BLaER1 (cell line): ENCODE measurements around the gene ALDH1B1.
A peak's percentile ranks its signal among the peaks of the same experiment; 100 is the strongest.

ENCODE experiments used
- H3K27ac ChIP-seq: shearing (Covaris generic); formaldehyde crosslinking; 2 replicates; pipeline ENCODE4 v1.8.1; 2022
- H3K27me3 ChIP-seq: shearing (Covaris generic); formaldehyde crosslinking; 2 replicates; pipeline ENCODE4 v1.8.1; 2022
- H3K36me3 ChIP-seq: shearing (Covaris generic); formaldehyde crosslinking; 2 replicates; pipeline ENCODE4 v1.8.1; 2022
- H3K4me1 ChIP-seq: shearing (Covaris generic); formaldehyde crosslinking; 2 replicates; pipeline ENCODE4 v1.8.1; 2022
- H3K4me2 ChIP-seq: shearing (Covaris generic); formaldehyde crosslinking; 2 replicates; pipeline ENCODE4 v1.8.1; 2022
- H3K4me3 ChIP-seq: shearing (Covaris generic); formaldehyde crosslinking; 2 replicates; pipeline ENCODE4 v1.8.1; 2022
- H3K9ac ChIP-seq: shearing (Covaris generic); formaldehyde crosslinking; 2 replicates; pipeline ENCODE4 v1.8.1; 2022
- H3K9me3 ChIP-seq: shearing (Covaris generic); formaldehyde crosslinking; 2 replicates; pipeline ENCODE4 v1.8.1; 2022
- H4K20me1 ChIP-seq: shearing (Covaris generic); formaldehyde crosslinking; 2 replicates; pipeline ENCODE4 v1.8.1; 2022
- Cebpa-rat ChIP-seq: shearing (Covaris generic); IDR thresholded peaks from 2 replicates; pipeline ENCODE4 v1.8.1; 2022

Gene ALDH1B1

DNA sequence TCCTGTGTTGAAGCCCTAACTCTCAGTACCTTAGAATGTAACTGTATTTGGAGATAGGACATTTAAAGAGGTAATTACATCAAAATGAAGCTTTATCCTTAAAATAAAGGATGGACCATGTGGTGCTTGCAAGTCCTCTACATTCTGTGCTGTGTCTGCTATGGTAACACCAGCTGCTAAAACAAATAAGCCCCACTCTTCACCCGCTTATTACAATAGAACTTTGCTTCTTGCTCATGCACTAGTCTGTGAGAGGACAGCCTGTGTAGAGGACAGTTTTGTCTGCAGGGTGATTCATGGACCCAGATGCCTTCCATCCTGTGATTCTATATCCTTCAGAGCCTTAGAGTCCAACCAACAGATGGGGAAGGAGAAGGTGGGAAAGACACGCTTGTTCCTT, 44.2 kb downstream of the ALDH1B1 start:
- no peaks in the 10 kb centered on the region for H3K9me3 ChIP-seq
- no peak overlapping the region for H3K27ac ChIP-seq
- H3K27me3 ChIP-seq: no peaks in the 10 kb centered on the region
- H3K4me3 ChIP-seq: no peak overlapping the region
- H3K36me3 ChIP-seq: no peaks in the 10 kb centered on the region
- no peaks in the 10 kb centered on the region for H4K20me1 ChIP-seq
- no peak for TF ChIP-seq Cebpa-rat
- H3K9ac ChIP-seq: no peak overlapping the region
- no peak overlapping the region for H3K4me2 ChIP-seq
- H3K4me1 ChIP-seq: peaks cover 31% of the 10 kb centered on the region

DNA sequence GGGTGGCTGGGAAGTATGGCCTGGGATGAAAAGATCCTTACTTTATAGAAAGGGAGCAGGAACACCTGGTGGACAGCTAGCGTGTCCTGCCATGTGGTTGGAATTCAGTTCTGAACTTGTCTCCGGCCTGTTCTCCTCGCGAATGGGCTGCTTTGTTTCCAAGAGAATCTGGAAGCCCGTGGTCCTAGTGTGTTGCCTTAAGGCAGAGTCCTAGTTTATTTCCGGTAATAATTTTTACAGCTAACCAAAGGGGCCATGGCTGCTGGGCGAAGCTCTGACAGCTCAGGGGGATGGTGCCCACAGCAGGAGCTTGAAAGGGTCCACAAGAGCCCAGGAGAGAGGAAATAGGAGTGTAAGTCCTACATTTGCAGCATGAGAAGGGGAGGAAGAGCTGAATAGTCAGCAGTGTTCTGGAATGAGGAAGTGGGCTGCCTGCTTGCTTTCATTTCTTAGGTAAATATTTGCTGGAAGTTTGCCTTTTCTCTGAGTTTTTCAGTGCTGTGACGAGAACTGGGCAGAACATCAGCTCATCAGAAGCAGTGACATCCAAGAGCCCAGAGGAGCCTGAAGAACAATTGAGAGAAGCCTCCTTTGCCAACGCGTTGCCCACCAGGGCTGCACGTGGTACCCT, 44.8 kb downstream of the ALDH1B1 start:
- Histone ChIP-seq H3K4me3 (no peak overlapping the region), H3K4me1 (peaks cover 25% of the 10 kb centered on the region), H3K9ac (no peak overlapping the region), H3K36me3 (no peaks in the 10 kb centered on the region), H3K4me2 (peak overlapping the region; percentile 8; the same call in 1 of the 2 replicates), H3K27ac (no peak overlapping the region), H3K9me3 (no peaks in the 10 kb centered on the region), H4K20me1 (no peaks in the 10 kb centered on the region), H3K27me3 (no peaks in the 10 kb centered on the region)
- TF ChIP-seq Cebpa-rat: no peak

DNA sequence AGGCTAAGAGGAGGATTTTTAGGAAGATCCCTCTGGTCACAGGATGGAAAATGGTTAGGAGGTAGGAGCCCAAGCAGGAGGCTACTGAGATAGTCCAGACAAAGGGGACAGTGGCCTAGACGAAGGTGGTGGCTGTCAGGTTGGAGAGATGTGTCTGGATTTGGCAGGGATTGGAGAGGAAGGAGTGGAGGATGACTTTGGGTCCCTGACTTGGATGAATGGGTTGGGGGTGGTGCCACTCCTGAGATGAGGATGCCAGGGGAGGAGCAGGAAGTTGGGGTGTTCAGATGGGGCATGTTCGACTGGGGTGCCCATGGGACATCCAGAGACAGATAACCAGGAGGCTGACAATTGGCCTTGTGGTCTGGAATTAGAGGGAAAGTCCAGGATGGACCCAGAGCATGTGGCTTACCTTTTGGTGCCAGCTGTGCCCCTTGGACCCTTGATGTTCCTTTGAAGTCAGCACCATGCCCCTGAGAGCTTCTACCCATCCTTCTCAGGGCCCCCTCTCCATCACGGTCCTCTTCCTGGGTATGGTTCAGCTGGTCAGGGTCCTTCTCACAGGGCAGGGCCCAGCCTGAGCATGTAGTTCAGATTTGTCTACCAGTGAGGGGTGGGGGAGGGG, 46.9 kb downstream of the ALDH1B1 start:
- Histone ChIP-seq H4K20me1 (no peaks in the 10 kb centered on the region), H3K4me3 (no peak overlapping the region), H3K9ac (no peak overlapping the region), H3K36me3 (no peaks in the 10 kb centered on the region), H3K4me2 (no peak overlapping the region), H3K9me3 (no peaks in the 10 kb centered on the region), H3K27me3 (no peaks in the 10 kb centered on the region), H3K4me1 (peaks cover 16% of the 10 kb centered on the region), H3K27ac (no peak overlapping the region)
- no peak for TF ChIP-seq Cebpa-rat

DNA sequence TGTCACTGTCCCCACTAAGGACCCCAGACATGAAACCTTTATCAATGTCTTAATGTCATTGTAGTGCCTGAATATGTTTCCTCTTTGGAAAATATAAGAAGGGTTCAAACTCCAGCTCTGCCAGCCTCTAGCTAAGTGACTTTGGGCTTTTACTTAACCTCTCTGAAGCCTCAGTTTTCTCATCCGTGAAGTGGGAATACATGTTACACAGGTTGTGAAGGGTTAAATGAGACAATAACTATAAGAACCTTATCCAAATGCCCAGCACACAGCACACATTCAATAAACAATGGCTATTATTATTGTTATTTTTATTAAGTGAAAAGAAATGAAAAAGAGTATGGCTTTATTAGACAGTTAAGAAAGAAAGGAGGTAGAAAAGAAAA, 47.4 kb downstream of the ALDH1B1 start:
- H3K4me1 ChIP-seq: peaks cover 11% of the 10 kb centered on the region

DNA sequence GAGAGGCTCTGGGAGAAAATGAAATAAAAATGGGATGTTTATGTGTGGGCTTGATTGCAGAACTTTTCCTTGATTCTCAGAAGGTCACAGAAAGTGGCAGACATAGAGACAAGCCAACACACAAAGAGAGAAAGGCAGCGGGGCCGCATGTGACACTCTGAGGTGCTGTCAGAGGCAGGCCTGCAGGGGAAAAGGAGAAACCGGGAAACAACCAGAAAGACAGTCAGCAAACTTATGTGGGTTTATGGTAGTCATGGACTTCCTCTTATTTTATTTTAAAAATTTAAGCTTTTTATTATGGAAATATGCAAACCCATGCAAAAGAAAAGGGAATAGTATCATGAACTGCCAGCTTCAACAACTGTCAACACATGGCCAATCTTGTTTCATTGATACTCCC, 48.0 kb downstream of the ALDH1B1 start:
- TF ChIP-seq Cebpa-rat: no peak
- no peaks in the 10 kb centered on the region for H3K9me3 ChIP-seq
- no peak overlapping the region for H3K4me2 ChIP-seq
- H3K9ac ChIP-seq: no peak overlapping the region
- H3K27me3 ChIP-seq: no peaks in the 10 kb centered on the region
- H3K27ac ChIP-seq: no peak overlapping the region
- H4K20me1 ChIP-seq: no peaks in the 10 kb centered on the region
- no peaks in the 10 kb centered on the region for H3K36me3 ChIP-seq
- peaks cover 7% of the 10 kb centered on the region; the same call in 1 of the 2 replicates for H3K4me1 ChIP-seq
- H3K4me3 ChIP-seq: no peak overlapping the region

More for the DNA sequence above, 47.4 kb downstream of the ALDH1B1 start:
- no peaks in the 10 kb centered on the region for H3K36me3 ChIP-seq
- no peak overlapping the region for H3K4me3 ChIP-seq
- no peaks in the 10 kb centered on the region for H3K27me3 ChIP-seq
- no peak overlapping the region for H3K4me2 ChIP-seq
- H4K20me1 ChIP-seq: no peaks in the 10 kb centered on the region
- no peak overlapping the region for H3K9ac ChIP-seq
- no peaks in the 10 kb centered on the region for H3K9me3 ChIP-seq
- TF ChIP-seq Cebpa-rat: no peak
- no peak overlapping the region for H3K27ac ChIP-seq

DNA sequence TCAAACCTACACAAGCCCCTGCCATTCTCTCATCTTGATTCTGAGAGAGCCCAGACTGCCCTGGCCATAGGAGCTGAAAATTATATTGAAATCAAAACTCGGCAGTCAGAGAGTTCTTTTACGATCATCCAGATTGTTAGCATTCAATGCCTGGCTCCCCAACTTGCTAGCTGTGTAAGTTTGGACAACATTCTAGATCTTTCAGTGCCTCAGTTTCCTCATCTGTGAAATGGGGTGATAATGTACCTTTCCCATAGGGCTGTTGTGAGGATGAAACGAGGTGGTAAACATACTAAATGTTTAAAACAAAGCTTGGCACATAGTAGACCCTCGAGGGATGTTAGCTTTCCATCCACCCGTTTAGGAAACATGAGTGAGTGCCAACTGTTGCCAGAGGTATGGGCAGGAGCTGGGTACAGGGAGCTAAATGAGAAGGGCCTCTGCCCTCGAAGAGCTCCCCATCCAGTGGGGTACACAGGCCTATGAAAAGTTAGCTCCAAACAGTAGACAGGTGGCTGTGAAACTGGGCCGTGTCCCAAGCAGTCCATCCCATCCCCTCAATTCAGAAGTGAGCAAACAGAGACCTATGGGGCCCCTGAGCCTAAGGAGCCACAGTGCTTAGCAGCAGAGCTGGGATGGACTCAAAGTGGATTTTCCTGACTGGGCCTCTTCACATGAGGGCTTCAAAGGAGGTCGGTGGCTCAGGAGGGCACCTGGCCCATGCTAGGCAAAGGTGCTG, 49.0 kb downstream of the ALDH1B1 start:
- no peaks in the 10 kb centered on the region for H3K9me3 ChIP-seq
- H3K36me3 ChIP-seq: no peaks in the 10 kb centered on the region
- H3K4me3 ChIP-seq: no peak overlapping the region
- H3K4me2 ChIP-seq: no peak overlapping the region
- H3K27ac ChIP-seq: no peak overlapping the region
- H3K4me1 ChIP-seq: peaks cover 7% of the 10 kb centered on the region; the same call in 1 of the 2 replicates
- H3K27me3 ChIP-seq: no peaks in the 10 kb centered on the region
- no peaks in the 10 kb centered on the region for H4K20me1 ChIP-seq
- H3K9ac ChIP-seq: no peak overlapping the region
- TF ChIP-seq Cebpa-rat: no peak

DNA sequence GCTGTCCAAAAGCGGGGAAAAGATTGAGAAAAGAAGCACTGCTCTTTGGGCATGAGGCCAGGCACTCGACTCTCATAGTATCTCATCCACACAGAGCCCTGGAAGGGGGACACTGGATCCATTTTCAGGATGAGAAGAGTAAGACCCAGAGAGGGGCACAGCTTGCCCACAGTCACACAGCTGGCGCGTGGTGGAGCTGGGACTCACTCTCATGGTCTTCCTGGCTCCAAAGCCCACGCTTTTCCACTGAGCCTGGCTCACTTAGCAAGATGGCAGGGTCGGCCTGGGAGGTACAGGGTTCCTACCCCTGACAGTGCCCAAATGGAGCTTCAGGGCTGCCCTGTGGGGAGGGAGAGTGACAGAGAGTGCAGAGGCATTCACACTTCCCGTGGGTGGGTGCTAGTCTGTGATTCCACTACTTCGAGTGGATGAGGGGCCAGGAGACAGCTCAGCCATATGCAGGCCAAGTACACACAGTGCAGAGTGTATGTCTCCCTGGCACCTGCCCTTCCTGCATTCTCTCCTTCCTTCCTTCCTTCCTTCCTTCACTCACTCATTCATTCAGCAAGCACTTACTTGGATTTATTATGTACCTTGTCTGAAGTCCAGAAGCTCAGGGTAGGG, 50.1 kb downstream of the ALDH1B1 start:
- peaks cover 2% of the 10 kb centered on the region; the same call in 1 of the 2 replicates for H3K4me1 ChIP-seq
- TF ChIP-seq Cebpa-rat: no peak
- no peak overlapping the region for H3K4me2 ChIP-seq
- H3K36me3 ChIP-seq: no peaks in the 10 kb centered on the region
- H3K9me3 ChIP-seq: no peaks in the 10 kb centered on the region
- H3K4me3 ChIP-seq: no peak overlapping the region
- H4K20me1 ChIP-seq: no peaks in the 10 kb centered on the region
- no peak overlapping the region for H3K27ac ChIP-seq
- no peaks in the 10 kb centered on the region for H3K27me3 ChIP-seq
- H3K9ac ChIP-seq: no peak overlapping the region

DNA sequence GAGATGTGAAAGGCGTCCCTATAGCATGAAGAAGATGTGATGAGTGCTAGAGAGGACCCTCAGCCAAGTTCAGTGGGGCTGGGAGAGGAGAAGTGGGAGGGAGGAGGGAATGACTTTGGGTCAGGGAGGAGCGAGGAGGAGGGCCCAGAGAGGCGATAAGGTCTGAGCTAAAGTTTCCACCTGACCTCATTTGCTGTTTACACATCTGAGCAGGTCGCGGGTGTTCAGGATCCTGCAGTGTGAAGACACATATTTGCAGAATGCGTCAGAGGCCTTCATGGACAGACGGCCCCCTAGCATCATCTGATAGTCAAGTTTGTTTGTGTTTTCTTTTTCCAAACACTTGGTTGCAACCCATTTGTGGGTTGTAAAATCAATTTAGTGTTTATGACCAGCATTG, 50.7 kb downstream of the ALDH1B1 start:
- Histone ChIP-seq H3K9me3 (no peaks in the 10 kb centered on the region), H3K27me3 (no peaks in the 10 kb centered on the region), H3K9ac (no peak overlapping the region), H3K27ac (no peak overlapping the region), H3K4me3 (no peak overlapping the region), H3K36me3 (no peaks in the 10 kb centered on the region), H3K4me2 (no peak overlapping the region), H3K4me1 (no peaks in the 10 kb centered on the region), H4K20me1 (no peaks in the 10 kb centered on the region)
- TF ChIP-seq Cebpa-rat: no peak

DNA sequence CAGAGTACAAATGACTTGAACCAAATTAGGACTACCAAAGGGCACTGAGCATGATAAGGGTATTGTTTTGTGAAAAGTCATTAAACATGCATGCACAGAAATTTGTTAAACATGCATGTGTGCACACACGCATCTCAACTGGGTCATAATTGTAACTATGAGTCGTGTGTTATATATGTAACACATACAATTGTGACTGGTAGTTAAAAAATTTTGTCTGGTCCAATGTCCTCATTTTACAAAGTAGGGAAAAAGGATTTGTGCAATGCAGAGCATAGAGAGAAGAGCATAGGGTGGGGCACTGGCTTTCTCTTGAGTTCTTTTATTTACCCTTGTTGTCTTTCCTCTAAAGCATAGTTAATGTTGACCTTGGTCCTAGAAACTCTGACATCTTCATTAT, 51.1 kb downstream of the ALDH1B1 start:
- H3K27ac ChIP-seq: no peak overlapping the region
- no peak overlapping the region for H3K9ac ChIP-seq

More for the DNA sequence above, 51.1 kb downstream of the ALDH1B1 start:
- H3K4me1 ChIP-seq: no peaks in the 10 kb centered on the region
- no peak overlapping the region for H3K4me3 ChIP-seq
- H3K36me3 ChIP-seq: no peaks in the 10 kb centered on the region
- no peaks in the 10 kb centered on the region for H3K27me3 ChIP-seq
- no peaks in the 10 kb centered on the region for H3K9me3 ChIP-seq
- no peak for TF ChIP-seq Cebpa-rat
- H3K4me2 ChIP-seq: no peak overlapping the region
- H4K20me1 ChIP-seq: no peaks in the 10 kb centered on the region
